CD4-positive, alpha-beta T cell treated with Interleukin-17A for 1 hour (primary cell): Measurements from ENCODE around the gene CNIH1.
"Not testable (repeated sequence)": the region's sequence is repeated elsewhere in the genome, so short reads cannot be mapped to it uniquely, and the experiment has no call there.

Experiments
- DNase-seq: peaks from one replicate; pipeline ENCODE4 v3.0.0-alpha.2; 2020

CNIH1 gene

DNA sequence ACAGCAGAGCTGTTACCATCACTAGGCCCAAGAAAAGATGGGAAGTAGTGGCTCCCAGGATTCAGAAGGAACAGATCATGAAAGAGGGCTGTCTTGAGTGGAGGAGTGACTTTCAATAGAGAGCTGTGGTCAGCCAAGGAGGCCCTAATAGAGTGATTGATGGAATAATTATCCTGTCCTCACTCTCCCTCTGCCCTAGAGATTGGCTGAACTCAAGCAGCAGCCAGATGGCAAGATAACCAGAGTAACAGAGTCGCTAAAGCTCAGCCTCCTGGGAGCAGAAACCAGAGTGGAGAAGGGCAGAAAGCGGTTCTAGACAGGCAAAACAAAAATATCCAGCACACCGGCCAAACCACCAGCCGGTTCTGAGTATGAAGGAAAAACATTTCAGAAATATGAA is 24.5 kb upstream of the CNIH1 start:
- DNase-seq, result no peak

DNA sequence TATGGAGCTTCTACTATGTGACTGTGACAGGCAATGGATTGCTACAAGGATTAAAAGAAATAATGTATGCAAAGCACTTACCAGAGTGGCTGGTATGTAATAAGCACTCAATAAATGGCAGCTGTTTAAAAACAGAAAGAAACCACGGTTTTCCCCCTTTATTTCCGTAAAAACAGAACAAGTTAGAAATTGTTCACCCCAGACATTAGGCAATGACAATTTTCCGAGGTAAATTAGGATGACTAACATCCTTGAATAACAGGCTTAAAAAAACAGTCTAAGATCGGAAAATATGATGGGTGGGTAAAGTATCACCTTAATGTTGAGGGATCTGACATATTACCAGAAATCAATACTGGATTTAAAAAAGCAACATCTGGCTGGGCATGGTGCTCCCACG is 20.9 kb upstream of the CNIH1 start:
- DNase-seq, result no peak

DNA sequence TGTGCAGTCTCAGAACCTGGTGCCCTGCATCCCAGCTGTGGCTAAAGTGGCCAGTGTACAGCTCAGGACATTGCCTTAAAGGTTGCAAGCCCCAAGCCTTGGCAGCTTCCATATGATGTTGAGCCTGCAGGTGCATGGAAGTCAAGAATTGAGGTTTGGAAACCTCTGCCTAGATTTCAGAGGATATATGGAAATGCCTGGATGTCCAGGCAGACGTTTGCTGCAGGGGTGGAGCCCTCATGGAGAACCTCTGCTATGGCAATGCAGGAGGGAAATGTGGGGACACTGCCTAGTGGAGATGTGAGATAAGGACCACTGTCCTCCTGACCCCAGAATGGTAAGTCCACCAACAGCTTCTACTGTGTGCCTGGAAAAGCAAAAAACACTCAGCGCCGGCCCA is 17.9 kb upstream of the CNIH1 start:
- no peak for DNase-seq

DNA sequence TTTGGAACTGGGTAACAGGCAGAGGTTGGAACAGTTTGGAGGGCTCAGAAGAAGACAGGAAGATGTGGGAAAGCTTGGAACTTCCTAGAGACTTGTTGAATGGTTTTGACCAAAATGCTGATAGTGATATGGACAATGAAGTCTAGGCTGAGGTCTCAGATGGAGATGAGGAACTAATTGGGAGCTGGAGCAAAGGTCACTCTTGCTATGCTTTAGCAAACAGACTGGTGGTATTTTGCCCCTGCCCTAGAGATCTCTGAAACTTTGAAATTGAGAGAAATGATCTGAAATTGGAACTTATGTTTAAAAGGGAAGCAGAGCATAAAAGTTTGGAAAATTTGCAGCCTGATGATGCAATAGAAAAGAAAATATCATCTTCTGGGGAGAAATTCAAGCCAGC is 17.4 kb upstream of the CNIH1 start:
- DNase-seq, result not testable (repeated sequence)

DNA sequence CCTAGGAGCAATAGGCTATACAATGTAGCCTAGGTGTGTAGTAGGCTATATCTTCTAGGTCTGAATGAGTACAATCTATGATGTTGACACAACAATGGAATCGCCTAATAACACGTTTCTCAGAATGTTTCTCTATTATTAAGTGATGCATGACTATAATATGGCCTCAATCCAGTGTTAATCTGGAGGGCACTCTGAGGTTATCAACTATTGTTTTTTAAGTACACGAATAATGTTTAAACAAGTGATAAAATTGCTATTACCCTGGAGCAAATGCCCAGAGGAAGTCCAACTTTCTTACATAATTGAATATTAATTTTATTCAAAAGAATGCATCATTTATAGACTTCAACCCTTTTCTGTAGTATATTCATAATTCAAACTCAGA is 16.4 kb upstream of the CNIH1 start:
- DNase-seq, result no peak

DNA sequence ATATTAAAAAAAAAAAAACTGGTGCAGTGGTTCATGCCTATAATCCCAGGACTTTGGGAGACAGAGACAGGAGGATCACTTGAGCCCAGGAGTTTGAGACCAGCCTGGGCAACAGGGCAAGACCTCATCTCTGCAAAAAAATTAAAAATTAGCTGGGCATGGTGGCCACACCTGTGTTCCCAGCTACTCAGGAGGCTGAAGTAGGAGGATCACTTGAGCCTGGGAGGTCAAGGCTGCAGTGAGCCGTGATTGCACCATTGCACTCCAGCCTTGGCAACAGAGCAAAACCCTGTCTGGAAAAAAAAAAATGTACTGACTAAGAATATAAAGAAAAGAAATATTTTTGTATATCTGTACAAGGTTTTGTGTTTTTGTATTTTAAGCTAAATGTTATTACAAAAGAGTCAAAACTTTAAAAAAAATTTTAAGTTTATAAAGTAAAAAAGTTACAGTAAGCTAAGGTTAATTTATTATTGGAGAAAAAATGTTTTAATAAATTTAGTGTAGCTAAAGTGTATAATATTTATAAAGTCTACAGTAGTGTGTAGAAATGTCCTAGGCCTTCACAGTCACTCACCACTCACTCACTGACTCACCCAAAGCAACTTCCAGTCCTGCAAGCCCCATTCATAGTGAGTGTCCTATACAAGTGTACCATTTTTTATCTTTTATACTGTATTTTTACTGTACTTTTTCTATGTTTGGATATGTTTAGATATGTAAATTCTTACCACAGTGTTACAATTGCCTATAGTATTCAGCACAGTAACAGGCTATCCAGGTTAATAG is 15.8 kb upstream of the CNIH1 start:
- DNase-seq, result not testable (repeated sequence)

DNA sequence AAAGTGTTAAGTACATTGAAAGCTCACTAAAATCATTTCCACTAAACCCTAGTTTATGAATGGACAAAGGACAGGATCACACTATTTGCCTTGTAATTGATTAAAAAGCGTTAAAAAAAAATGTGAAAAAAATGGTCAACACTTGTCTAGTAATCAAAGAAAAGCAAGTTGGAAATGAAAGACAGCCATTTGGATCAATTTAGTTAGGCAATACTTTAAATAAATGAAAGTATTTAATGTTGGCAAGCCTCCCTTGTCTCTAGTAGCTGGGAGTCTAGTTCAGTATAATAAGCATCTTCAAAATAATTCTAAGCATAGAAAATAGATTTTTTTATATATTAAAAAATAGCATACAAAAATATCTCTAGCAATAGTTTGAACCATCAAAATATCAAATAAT is 14.2 kb upstream of the CNIH1 start:
- DNase-seq, result no peak

DNA sequence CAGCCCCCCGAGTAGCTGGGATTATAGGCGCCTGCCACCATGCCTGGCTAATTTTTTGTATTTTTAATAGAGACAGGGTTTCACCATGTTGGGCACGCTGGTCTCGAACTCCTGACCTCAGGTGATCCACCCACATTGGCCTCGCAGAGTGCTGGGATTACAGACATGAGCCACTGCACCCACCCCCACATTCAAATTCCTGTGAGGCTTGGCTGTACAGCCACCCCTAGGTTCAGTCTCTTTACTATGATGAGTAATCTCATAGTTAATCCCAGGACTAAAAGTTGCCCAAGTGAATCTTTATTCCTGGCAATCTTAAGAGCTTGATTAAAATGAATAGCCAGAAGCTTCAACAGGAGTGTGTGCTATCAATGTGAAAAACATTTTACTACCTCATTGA is 12.8 kb upstream of the CNIH1 start:
- DNase-seq, result not testable (repeated sequence)

DNA sequence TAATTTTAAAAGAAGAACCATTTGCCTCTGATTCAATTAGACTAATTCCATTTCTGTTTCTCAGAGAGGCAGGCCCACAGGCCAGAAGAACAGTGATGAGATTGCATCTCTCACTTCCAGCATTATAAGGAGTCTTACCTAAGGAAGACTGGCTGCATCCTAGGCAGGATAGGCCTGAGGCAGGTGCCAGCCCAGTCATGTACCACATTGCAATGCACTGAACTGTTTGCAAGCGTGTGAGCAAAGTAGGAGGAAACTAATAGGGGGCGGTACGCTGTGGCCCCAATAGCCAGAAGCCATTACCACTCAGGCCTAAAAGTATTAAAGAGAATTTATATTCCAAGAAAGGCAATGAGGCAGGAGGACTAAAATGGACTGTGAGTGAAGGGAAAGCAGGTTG is 12.1 kb upstream of the CNIH1 start:
- no peak for DNase-seq

DNA sequence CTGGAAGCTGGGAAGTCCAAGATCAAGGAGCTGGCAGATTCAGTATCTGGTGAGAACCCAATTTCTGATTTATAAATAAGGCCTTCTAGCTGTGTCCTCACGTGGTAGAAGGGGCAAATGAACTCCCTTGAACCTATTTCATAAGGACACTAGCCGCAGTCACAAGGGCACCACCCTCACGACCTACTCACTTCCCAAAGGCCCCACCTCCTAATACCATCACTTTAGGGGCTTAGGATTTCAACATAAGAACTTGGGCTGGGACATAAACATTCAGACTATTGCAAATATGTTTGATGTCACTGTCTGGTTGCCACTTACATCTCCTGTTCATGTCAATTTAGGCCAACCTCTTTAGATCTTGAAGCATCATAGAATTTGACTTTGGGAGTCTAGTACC is 10.8 kb upstream of the CNIH1 start:
- DNase-seq, result no peak

DNA sequence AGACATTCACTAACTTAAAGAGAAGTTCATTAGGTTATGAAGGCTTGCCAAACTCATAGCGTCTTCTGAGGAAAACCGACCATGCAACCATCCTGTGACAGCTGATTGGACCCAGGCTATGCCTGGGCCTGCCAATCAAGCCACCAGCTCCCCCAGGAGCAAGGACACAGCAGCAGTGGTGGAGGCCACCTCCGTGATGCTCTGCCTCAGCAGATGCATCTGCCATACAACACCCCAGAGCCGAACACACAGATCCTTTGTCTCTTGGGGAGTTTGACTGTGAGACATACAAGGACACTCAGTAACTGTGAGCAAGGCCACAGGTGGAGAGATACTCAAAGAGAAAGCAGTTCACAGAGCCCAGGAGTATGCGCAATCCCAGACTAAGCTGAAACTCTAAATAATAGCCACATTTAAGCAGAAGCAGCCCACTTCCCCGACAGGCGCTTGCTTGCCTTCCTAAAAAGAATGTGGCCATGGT is 10.0 kb upstream of the CNIH1 start:
- DNase-seq, result no peak

DNA sequence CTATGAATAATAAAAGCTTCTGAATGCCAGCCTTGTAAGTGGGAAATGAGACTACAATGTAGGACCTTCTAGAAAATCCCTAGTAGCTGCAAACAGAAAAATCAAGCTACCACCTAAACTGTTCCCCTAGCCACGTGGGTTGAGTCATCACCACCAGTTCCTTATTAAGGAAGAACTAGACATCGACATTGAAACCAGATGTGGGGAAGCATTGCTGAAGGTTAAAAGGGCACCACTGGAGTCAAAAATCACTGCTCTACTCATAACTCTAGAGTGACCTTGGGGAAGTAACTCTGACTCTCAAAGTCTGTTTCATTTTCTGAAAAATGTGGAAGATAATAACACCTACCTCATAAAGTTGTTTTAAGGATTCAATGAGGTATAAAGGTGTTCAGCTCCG is 9.4 kb upstream of the CNIH1 start:
- no peak for DNase-seq

DNA sequence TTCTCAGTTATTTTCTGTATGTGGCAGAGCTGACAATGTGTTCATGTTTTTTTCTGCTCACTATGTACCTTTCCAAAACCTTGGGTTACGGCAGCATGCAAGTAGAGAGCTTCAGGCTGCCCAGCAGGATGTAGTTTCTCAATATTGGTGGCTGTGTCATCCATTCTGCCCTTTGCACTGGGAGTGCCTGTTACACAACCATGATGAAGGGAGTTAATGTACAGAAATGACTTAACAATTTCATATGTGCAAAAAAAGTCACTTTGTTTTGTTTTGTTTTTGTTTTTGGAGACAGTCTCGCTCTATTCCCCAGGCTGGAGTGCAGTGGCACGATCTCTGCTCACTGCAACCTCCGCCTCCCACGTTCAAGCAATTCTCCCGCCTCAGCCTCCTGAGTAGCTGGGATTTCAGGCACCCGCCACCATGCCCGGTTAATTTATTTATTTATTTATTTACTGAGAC is 6.1 kb upstream of the CNIH1 start:
- DNase-seq, result no peak

DNA sequence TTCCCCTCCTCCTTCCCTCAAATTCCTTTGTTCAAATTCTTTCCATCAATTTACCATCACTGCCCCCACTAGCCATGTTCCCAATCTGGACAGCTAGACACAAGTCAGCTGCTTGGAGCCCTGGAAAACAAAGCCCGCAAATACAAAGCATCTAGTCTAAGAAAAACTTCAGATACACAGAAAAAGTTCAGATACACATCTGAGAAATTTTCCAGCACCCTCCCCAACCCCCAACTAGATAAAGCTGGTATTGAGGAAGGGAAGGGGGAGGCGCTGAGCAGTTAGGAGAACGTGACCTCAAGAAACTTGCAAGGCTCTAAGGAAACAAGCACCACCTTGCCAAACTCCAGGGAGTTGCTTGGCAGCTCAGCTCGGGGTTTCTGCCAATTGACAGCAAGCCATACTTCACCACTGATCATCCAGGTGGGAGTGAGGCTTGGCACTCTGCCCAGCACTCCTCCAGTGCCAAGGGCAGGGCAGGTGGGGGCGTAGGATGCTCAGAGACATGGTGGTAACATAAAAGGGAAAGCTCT is 5.1 kb upstream of the CNIH1 start:
- DNase-seq, result no peak

DNA sequence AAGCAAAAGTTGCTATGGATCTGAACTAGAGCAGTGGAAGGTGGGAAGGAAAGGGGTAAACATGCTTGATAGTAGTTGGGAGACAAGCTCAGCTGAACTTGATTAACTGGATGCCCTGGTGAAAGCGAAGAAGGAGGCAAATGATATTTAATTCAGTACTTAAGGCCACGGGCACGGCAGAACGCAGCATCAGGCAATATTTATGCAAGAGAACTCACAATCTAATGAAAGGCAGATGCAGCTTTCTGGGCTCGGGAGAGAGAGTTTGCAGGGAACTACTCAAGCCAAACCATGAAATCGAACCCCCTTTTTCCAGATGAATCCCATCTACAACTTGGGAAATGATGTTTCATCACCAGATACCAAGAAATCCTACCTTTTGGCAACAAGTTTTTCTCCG is 3.5 kb upstream of the CNIH1 start:
- DNase-seq, result no peak

DNA sequence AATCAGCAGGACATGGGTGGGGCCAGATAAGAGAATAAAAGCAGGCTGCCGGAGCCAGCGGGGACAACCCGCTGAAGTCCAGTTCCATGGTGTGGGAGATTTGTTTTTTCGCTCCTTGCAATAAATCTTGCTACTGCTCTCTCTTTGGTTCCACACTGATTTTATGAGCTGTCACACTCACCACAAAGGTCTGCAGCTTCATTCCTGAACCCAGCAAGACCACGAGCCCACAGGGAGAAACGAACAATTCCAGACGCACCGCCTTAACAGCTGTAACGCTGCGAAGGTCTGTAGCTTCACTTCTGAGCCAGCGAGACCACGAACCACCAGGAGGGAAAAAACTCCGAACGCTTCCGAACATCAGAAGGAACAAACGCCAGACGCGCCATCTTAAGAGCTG is 2.8 kb upstream of the CNIH1 start:
- no peak for DNase-seq

DNA sequence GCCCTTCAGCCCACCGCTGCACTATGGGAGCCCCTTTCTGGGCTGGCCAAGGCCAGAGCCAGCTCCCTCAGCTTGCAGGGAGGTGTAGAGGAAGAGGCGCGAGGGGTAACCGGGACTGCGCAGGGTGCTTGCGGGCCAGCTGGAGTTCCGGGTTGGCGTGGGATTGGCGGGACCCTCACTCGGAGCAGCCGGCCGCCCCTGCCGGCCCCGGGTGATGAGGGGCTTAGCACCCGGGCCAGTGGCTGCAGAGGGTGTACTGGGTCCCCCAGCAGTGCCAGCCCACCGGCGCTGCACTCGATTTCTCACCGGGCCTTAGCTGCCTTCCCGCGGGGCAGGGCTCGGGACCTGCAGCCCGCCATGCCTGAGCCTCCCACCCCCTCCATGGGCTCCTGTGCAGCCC is 1.8 kb upstream of the CNIH1 start:
- not testable (repeated sequence) for DNase-seq

DNA sequence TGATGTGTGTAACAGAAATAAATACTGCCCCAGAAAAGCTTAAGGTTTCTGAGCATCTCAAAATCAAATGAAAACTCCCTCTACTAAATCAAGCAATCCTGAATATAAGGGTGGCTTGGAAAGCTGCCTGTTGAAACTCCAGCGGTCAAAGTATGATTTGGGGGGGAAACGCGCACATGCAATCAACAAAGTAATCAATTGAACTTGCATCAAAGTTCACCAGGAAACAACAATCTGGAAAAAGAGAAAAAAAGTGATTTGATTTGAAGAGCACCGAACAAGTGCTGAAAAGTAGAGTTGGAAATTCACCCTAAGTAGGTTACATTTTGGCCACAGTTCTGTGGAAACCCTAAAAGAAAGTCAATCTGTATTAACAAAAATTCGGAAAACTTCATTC is 700 bp downstream of the CNIH1 start:
- DNase-seq, result no peak

DNA sequence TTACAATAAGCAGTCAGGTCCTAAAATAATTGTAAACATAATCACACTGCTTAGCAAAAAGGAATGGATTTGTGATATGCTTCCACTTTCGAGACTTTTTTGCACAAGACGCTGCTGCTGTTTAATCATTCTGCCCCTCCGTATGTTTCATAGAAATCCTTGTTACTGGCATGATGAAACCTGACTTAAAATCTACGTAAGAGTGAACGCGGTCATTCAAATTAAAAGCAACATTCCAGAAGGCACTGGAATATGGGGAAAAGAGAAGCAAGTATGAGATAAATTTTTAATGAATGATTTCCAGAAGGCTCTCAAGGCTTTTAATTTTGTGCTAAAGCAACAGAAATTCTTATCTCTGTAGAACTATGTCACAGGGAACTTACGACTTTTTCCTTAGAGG is 1.1 kb downstream of the CNIH1 start:
- no peak for DNase-seq

DNA sequence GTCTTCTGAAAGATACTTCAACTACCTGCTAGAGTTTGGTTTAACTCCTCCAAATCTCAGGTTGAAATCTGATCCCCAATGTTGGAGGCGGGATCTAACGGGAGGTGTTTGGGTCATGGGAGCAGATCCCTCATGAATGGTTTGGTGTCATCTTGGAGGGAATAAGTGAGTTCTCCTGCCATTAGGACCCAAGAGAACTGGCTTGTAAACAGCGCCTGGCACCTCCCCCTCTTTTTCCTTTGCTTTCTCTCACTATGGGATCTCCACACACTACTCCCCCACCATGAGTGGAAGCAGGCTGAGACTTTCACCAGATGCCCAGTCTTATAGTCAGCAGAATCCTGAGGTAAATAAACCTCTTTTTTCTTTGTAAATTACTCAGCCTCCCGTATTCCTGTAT is 2.5 kb downstream of the CNIH1 start:
- DNase-seq, result no peak

DNA sequence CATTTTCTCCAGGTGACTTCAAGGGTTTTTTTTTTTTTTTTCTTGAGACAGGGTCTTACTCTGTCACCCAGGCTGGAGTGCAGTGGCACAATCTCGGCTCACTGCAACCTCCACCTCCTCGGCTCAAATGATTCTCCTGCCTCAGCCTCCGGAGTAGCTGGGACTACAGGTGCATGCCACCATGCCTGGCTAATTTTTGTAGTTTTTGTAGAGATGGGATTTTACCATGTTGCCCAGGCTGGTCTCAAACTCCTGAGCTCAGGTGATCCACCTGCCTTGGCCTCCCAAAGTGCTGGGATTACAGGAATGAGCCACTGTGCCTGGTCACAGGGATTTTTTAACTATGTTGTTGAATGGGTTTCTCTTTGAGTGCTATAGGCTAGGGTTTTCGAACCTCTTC is 3.2 kb downstream of the CNIH1 start:
- not testable (repeated sequence) for DNase-seq

DNA sequence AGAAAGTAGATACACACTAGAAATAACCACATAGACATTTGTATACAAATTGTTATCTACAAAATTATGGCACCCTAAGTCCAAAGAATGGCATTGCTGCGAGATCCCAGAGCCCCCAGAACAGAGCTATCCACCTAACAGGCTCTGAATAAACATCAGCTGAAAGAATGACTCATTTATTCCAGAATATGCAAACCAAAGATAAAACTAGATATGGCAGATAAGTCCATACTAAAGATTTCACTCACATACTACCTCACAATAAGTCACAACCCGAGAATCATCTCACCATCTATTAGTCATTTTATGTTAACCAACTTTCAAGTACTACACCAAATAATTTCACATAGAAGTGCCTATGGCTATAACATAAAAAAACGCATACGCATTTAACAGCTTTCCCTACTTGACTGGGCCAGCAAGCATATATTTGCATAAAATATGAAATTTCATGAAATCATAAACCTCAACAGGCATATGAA is 5.6 kb downstream of the CNIH1 start:
- DNase-seq, result peak; percentile 11

DNA sequence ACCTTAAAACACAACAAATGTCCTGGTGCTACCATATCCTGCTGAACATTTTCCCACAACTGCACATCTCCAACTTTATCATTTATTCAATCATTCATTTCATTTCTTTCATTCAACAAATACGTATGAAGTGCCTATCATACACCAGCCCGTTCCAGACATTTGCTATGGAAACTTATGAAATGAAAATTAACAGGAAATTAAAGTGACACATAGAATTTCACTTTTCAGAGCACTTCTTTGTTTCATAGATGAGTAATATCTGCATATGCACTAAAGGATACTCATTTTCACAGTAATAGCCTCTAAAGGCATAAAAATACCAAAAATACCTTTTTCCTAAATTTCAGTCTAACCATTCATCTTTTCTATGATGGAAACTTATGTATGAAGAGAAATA is 12.6 kb downstream of the CNIH1 start:
- no peak for DNase-seq

DNA sequence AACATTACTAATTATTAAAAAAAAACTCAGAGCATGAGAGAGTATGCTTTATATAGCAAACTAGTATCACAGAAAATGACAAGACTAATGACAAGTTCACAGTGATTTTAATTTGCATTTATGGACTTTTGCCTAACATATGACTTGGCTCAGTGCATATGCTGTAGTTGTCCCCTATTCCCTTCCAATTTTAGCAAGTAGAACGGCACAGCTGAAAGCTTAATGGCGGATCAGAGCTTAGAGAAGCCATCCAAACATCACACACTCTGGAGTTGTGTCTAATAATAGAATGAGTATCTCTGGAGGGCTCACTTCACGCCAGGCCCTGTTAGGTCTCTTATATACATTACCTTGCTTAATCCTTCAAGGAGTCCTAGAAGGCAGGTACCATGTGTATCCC is 13.3 kb downstream of the CNIH1 start:
- no peak for DNase-seq
